HG03571 (cell line): ENCODE data around the gene TBCK.

Experiments
- ATAC-seq: cut with Tn5 transposase; IDR thresholded peaks from one replicate; pipeline ENCODE4 v1.9.1; 2021; ENCODE audit not compliant: unreplicated experiment

TBCK gene

GRCh38 chr4:105996845-105997244, 319.2 kb downstream of the TBCK start:
- no peak for ATAC-seq

- no peak for ATAC-seq
These were observed 321.0 kb downstream of the TBCK start for GRCh38 chr4:105994841-105995501.

- no peak for ATAC-seq
These were observed 321.9 kb downstream of the TBCK start for GRCh38 chr4:105994061-105994460.

GRCh38 chr4:105992641-105993305, 323.2 kb downstream of the TBCK start:
- ATAC-seq, result no peak

- ATAC-seq, result no peak
These were observed 324.3 kb downstream of the TBCK start for GRCh38 chr4:105991726-105992125.
